Measurements from ENCODE around the gene FBL.
"Not testable (repeated sequence)": the region's sequence is repeated elsewhere in the genome, so short reads cannot be mapped to it uniquely, and the experiment has no call there.

DNA sequence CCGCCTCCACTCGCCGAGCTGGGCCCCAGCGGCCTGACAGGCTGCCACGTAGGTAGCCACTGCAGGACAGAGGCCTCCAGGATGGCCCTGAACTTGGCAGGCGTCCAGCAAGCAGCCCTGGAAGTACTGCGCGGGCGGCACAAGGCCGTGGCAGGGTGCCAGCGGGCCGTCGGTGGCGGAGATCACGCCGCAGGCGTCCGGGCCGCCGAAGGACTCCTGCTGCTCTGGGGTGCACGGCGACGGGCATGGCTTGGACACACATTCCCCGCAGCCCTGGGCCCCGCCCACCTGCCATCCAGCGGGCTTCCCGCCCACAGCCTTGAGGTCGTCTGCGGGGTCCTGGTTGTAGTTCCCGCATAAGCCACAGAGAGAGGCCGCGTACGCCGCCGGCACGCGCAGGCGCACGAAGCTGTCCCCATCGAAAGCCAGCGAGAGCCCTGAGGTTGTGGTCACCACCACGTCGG, 29.3 kb upstream of the FBL start:
- TF ChIP-seq POLR2A (IDR thresholded peaks at IDR 0.05), result not testable (repeated sequence)
- TF ChIP-seq, protein P1, sequence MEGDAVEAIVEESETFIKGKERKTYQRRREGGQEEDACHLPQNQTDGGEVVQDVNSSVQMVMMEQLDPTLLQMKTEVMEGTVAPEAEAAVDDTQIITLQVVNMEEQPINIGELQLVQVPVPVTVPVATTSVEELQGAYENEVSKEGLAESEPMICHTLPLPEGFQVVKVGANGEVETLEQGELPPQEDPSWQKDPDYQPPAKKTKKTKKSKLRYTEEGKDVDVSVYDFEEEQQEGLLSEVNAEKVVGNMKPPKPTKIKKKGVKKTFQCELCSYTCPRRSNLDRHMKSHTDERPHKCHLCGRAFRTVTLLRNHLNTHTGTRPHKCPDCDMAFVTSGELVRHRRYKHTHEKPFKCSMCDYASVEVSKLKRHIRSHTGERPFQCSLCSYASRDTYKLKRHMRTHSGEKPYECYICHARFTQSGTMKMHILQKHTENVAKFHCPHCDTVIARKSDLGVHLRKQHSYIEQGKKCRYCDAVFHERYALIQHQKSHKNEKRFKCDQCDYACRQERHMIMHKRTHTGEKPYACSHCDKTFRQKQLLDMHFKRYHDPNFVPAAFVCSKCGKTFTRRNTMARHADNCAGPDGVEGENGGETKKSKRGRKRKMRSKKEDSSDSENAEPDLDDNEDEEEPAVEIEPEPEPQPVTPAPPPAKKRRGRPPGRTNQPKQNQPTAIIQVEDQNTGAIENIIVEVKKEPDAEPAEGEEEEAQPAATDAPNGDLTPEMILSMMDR (IDR thresholded peaks at IDR 0.05), result not testable (repeated sequence)
